Kasumi-1 (cell line): Measurements from ENCODE around the gene IGF2BP3.

ENCODE experiments used
- DNase-seq, 2 experiments: peaks; one replicate each; lab custom pipeline; 2025; lab: John Stamatoyannopoulos, UW

IGF2BP3 gene

GRCh38 chr7:23294549-23295400, 175.5 kb downstream of the IGF2BP3 start:
- no peak for DNase-seq

- DNase-seq = no peak
Measured at GRCh38 chr7:23293500-23294073, 176.7 kb downstream of the IGF2BP3 start.

GRCh38 chr7:23292623-23293022, 177.7 kb downstream of the IGF2BP3 start:
- no peak for DNase-seq

- no peak for DNase-seq
Measured at GRCh38 chr7:23291957-23292560, 178.2 kb downstream of the IGF2BP3 start.

GRCh38 chr7:23290993-23291392, 179.3 kb downstream of the IGF2BP3 start:
- DNase-seq = no peak

- DNase-seq = peak; percentile 94 to 96
Measured at GRCh38 chr7:23287612-23288011, 182.7 kb downstream of the IGF2BP3 start.

GRCh38 chr7:23285657-23286646, 184.3 kb downstream of the IGF2BP3 start:
- DNase-seq = peak in 1 of 2 experiments; percentile 21

GRCh38 chr7:23284871-23285270, 185.4 kb downstream of the IGF2BP3 start:
- no peak for DNase-seq

- DNase-seq = no peak
Measured at GRCh38 chr7:23283086-23283485, 187.2 kb downstream of the IGF2BP3 start.

- DNase-seq = no peak
Measured at GRCh38 chr7:23279819-23280525, 190.3 kb downstream of the IGF2BP3 start.

GRCh38 chr7:23277359-23277989, 192.8 kb downstream of the IGF2BP3 start:
- DNase-seq = peak; percentile 97 to 98

GRCh38 chr7:23276947-23277346, 193.3 kb downstream of the IGF2BP3 start:
- no peak for DNase-seq

GRCh38 chr7:23276376-23276775, 193.9 kb downstream of the IGF2BP3 start:
- DNase-seq = peak; percentile 87 to 89

- no peak for DNase-seq
Measured at GRCh38 chr7:23275912-23276311, 194.4 kb downstream of the IGF2BP3 start.

- DNase-seq = peak; percentile 95 to 96
Measured at GRCh38 chr7:23273141-23273599, 197.1 kb downstream of the IGF2BP3 start.

- DNase-seq = no peak
Measured at GRCh38 chr7:23272275-23272674, 198.0 kb downstream of the IGF2BP3 start.

- DNase-seq = no peak
Measured at GRCh38 chr7:23268746-23269145, 201.5 kb downstream of the IGF2BP3 start.

- DNase-seq = no peak
Measured at GRCh38 chr7:23268167-23268566, 202.1 kb downstream of the IGF2BP3 start.

- no peak for DNase-seq
Measured at GRCh38 chr7:23267357-23267756, 202.9 kb downstream of the IGF2BP3 start.

GRCh38 chr7:23266918-23267317, 203.4 kb downstream of the IGF2BP3 start:
- DNase-seq = no peak
